ENCODE results near the gene ZNF677. TPM values are rescaled to one million over a fixed set of nuclear protein-coding genes. Genes with fewer than 3 reads are reported as not detected.
A peak's percentile ranks its signal among the peaks of the same experiment; 100 is the strongest.

The ZNF677 gene
- total and polyA plus RNA-seq, 9 of the 15 experiments (the other 6 are each of a cell fraction or from before 2014, with no cell fraction given), result 1.5 to 2.3 (median 1.8) TPM

DNA sequence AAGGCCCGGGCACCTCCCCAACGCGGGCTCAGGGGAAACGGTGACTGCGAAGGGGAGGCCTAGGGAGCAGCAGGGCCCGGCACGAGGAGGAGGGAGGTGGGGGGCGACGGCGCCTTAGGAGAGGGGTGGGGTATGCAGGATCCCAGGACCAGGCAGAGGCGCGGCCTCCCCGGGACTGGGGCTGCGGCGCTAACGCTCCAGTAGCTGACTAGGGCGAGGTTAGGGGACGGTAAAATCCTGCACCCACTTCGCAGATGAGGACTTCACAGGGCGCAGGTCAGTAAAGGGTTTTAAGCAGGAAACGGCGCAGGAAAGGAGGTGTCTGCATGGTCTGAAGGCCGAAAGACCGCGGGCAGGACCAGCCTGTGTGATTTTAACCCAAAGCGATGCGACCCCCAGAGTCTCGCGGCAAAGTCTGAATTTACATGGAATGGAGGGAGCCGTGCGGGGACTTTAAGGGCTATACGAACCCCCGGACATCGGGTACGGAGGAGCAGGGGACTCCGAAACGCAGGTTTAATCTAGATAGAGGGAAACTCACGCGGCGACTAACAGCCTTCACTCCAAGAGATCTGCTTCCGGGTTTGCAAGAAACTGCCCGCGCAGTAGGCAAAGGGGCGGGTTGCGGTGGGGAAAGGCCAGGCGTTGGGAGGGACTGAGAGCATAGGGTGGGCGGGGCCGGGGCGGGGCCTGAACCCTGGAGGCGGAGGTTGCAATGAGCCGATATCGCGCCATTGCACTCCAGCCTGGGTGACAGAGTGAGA, 61.7 kb downstream of the ZNF677 start, which contains the start of gene ZNF665:
Gene ZNF665 (minus strand): TSS at position 588 of the 764 bp plus-strand sequence. CDS start 10,460 bp downstream, outside the sequence.
- POLR2A ChIA-PET, result interaction anchor here (0.6 to 1.3 kb wide), 2 partner anchors 32 to 484 kb away, joined by 3 to 4 read pairs; no protein-coding TSS in a partner anchor
- H3K27me3 ChIP-seq (ENCODE audit: control insufficient read depth in 2 of 2, insufficient read depth in 2 of 2, low read length in 2 of 2), result no peaks in the 10 kb centered on the region
- TSS peak; percentile 70 for BruUV-seq (replicated peaks)
- peaks cover 3% of the 10 kb centered on the region; the same call in 1 of the 3 replicates for H3K79me2 ChIP-seq (ENCODE audit: control insufficient read depth, insufficient read depth, low read length)
- CTCF ChIA-PET (ENCODE audit: low intra/inter-chr PET ratio), result no interaction called here
- H4K20me1 ChIP-seq (replicated peaks; ENCODE audit: control insufficient read depth, insufficient read depth, low read length), result no peaks in the 10 kb centered on the region
- H3K4me2 ChIP-seq (ENCODE audit: insufficient read depth, low read length), result peak within 1 kb of the TSS; percentile 75
- peaks cover 7% of the 10 kb centered on the region for H3K9me3 ChIP-seq (replicated peaks; ENCODE audit: control insufficient read depth, insufficient read depth, low read depth, low read length)
- H3K4me3 ChIP-seq, result peak within 1 kb of the TSS; percentile 58
- intact Hi-C loops (cut with micrococcal nuclease) (no loop called here), in situ Hi-C loops (cut with MboI) (loop anchor here (10.0 kb wide), 1 partner anchor 552 kb away; no protein-coding TSS in a partner anchor)
- H3K9ac ChIP-seq (ENCODE audit: insufficient read depth in 1 of 2, low read depth in 2 of 2, low read length in 2 of 2), result peak within 1 kb of the TSS; percentile 83 to 91
- peak; percentile 84 for FAIRE-seq
- peak within 1 kb of the TSS; percentile 91 for H2AFZ ChIP-seq (ENCODE audit: low read depth, low read length)
- DNase-seq (ENCODE audit: extremely low read depth in 1 of 4, low spot score in 3 of 4), result peak; percentile 86 to 92 (median 87)
- H3K36me3 ChIP-seq (ENCODE audit: control insufficient read depth, insufficient read depth, low read length), result peaks cover 11% of the 10 kb centered on the region; the same call in 2 of the 3 replicates
- peaks cover 0 to 12% of the 10 kb centered on the region in 2 experiments; a peak in 3 of 5 replicates for H3K4me1 ChIP-seq (replicated peaks in 1 of 2; ENCODE audit: control insufficient read depth in 2 of 2, insufficient read depth in 2 of 2, low read length in 2 of 2)
- 9% methylated on average over 39 of the region's 53 CpGs for WGBS (ENCODE audit: insufficient coverage, low coverage, missing lambda C conversion rate)
- peak; percentile 95 for ATAC-seq
- no peaks in the 10 kb centered on the region for H3K9me1 ChIP-seq (ENCODE audit: control insufficient read depth, insufficient read depth, low read length)
- H3K27ac ChIP-seq (ENCODE audit: extremely low read depth, low read depth, low read length), result peak within 1 kb of the TSS; percentile 84
- no peak for TF ChIP-seq KAT2B (IDR thresholded peaks at IDR 0.05; ENCODE audit: low read depth, low read length)
- TF ChIP-seq, protein P1, sequence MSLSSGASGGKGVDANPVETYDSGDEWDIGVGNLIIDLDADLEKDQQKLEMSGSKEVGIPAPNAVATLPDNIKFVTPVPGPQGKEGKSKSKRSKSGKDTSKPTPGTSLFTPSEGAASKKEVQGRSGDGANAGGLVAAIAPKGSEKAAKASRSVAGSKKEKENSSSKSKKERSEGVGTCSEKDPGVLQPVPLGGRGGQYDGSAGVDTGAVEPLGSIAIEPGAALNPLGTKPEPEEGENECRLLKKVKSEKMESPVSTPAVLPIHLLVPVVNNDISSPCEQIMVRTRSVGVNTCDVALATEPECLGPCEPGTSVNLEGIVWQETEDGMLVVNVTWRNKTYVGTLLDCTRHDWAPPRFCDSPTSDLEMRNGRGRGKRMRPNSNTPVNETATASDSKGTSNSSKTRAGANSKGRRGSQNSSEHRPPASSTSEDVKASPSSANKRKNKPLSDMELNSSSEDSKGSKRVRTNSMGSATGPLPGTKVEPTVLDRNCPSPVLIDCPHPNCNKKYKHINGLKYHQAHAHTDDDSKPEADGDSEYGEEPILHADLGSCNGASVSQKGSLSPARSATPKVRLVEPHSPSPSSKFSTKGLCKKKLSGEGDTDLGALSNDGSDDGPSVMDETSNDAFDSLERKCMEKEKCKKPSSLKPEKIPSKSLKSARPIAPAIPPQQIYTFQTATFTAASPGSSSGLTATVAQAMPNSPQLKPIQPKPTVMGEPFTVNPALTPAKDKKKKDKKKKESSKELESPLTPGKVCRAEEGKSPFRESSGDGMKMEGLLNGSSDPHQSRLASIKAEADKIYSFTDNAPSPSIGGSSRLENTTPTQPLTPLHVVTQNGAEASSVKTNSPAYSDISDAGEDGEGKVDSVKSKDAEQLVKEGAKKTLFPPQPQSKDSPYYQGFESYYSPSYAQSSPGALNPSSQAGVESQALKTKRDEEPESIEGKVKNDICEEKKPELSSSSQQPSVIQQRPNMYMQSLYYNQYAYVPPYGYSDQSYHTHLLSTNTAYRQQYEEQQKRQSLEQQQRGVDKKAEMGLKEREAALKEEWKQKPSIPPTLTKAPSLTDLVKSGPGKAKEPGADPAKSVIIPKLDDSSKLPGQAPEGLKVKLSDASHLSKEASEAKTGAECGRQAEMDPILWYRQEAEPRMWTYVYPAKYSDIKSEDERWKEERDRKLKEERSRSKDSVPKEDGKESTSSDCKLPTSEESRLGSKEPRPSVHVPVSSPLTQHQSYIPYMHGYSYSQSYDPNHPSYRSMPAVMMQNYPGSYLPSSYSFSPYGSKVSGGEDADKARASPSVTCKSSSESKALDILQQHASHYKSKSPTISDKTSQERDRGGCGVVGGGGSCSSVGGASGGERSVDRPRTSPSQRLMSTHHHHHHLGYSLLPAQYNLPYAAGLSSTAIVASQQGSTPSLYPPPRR (CRISPR knock-in tag; IDR thresholded peaks at IDR 0.05; ENCODE audit: borderline replicate concordance), result no peak
- TF ChIP-seq PHF8 (IDR thresholded peaks at IDR 0.05; ENCODE audit: borderline replicate concordance, low read length), result peak; percentile 64
- TF ChIP-seq, protein P2, sequence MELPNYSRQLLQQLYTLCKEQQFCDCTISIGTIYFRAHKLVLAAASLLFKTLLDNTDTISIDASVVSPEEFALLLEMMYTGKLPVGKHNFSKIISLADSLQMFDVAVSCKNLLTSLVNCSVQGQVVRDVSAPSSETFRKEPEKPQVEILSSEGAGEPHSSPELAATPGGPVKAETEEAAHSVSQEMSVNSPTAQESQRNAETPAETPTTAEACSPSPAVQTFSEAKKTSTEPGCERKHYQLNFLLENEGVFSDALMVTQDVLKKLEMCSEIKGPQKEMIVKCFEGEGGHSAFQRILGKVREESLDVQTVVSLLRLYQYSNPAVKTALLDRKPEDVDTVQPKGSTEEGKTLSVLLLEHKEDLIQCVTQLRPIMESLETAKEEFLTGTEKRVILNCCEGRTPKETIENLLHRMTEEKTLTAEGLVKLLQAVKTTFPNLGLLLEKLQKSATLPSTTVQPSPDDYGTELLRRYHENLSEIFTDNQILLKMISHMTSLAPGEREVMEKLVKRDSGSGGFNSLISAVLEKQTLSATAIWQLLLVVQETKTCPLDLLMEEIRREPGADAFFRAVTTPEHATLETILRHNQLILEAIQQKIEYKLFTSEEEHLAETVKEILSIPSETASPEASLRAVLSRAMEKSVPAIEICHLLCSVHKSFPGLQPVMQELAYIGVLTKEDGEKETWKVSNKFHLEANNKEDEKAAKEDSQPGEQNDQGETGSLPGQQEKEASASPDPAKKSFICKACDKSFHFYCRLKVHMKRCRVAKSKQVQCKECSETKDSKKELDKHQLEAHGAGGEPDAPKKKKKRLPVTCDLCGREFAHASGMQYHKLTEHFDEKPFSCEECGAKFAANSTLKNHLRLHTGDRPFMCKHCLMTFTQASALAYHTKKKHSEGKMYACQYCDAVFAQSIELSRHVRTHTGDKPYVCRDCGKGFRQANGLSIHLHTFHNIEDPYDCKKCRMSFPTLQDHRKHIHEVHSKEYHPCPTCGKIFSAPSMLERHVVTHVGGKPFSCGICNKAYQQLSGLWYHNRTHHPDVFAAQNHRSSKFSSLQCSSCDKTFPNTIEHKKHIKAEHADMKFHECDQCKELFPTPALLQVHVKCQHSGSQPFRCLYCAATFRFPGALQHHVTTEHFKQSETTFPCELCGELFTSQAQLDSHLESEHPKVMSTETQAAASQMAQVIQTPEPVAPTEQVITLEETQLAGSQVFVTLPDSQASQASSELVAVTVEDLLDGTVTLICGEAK (IDR thresholded peaks at IDR 0.05), result peak; percentile 50; the same call in 1 of the 2 replicates
- TF ChIP-seq, protein P2 (CRISPR knock-in tag; IDR thresholded peaks at IDR 0.05), result no peak
- peak; percentile 40; the same call in 1 of the 2 replicates for TF ChIP-seq POLR2H (tag; IDR thresholded peaks at IDR 0.05; ENCODE audit: low read depth)
